Stimulated activated CD8-positive, alpha-beta memory T cell treated with anti-CD3 and anti-CD28 coated beads, Interleukin-12 subunit alpha, Interleukin-12 subunit beta, amount 100 ng/mL, for 24 hours (primary cell): Measurements from ENCODE around the gene CDH20.

Source experiments
- DNase-seq: peaks from one replicate; pipeline ENCODE4 v3.0.0-alpha.2; 2020; ENCODE audit errors: extremely low read depth

Gene CDH20

GRCh38 chr18:61531182-61531581, 198.0 kb downstream of the CDH20 start:
- DNase-seq, result no peak

GRCh38 chr18:61531891-61532290, 198.7 kb downstream of the CDH20 start:
- no peak for DNase-seq

- no peak for DNase-seq
These were observed 202.2 kb downstream of the CDH20 start for GRCh38 chr18:61535401-61535800.

- no peak for DNase-seq
These were observed 208.4 kb downstream of the CDH20 start for GRCh38 chr18:61541673-61542072.

- DNase-seq, result no peak
These were observed 209.4 kb downstream of the CDH20 start for GRCh38 chr18:61542596-61542995.

- DNase-seq, result no peak
These were observed 210.3 kb downstream of the CDH20 start for GRCh38 chr18:61543518-61543917.

- DNase-seq, result no peak
These were observed 210.9 kb downstream of the CDH20 start for GRCh38 chr18:61544178-61544577.

- DNase-seq, result no peak
These were observed 212.3 kb downstream of the CDH20 start for GRCh38 chr18:61545281-61546245.

GRCh38 chr18:61546590-61546989, 213.4 kb downstream of the CDH20 start:
- DNase-seq, result no peak

- DNase-seq, result no peak
These were observed 216.2 kb downstream of the CDH20 start for GRCh38 chr18:61549416-61549815.

- no peak for DNase-seq
These were observed 216.7 kb downstream of the CDH20 start for GRCh38 chr18:61549889-61550288.

- no peak for DNase-seq
These were observed 218.4 kb downstream of the CDH20 start for GRCh38 chr18:61551586-61551985.

GRCh38 chr18:61553045-61553659, 219.9 kb downstream of the CDH20 start:
- DNase-seq, result no peak

GRCh38 chr18:61554117-61554776, 221.0 kb downstream of the CDH20 start:
- no peak for DNase-seq

- no peak for DNase-seq
These were observed 221.7 kb downstream of the CDH20 start for GRCh38 chr18:61554946-61555361.

- DNase-seq, result no peak
These were observed 223.1 kb downstream of the CDH20 start for GRCh38 chr18:61556316-61556715.

- DNase-seq, result no peak
These were observed 223.6 kb downstream of the CDH20 start for GRCh38 chr18:61556862-61557261.

GRCh38 chr18:61569176-61569892, 236.1 kb downstream of the CDH20 start:
- no peak for DNase-seq

GRCh38 chr18:61570070-61570469, 236.8 kb downstream of the CDH20 start:
- no peak for DNase-seq

- no peak for DNase-seq
These were observed 238.9 kb downstream of the CDH20 start for GRCh38 chr18:61572084-61572655.

- no peak for DNase-seq
These were observed 239.6 kb downstream of the CDH20 start for GRCh38 chr18:61572871-61573270.

- DNase-seq, result no peak
These were observed 241.4 kb downstream of the CDH20 start for GRCh38 chr18:61574665-61575064.
